ENCODE measurements around the gene SLC12A9.

Gene SLC12A9

GRCh38 chr7:100855515-100855914 lies 3.0 kb downstream of the SLC12A9 start:
- Histone ChIP-seq H3K4me2 (ENCODE audit: low read length) (no peak overlapping the region), H3K27me3 (ENCODE audit: control insufficient read depth, low read length) (no peaks in the 10 kb centered on the region), H4K20me1 (ENCODE audit: control insufficient read depth, insufficient read depth, low read depth, low read length) (0 out of 2 replicates have a peak, but pooled peaks cover 6% of the 10 kb centered on the region), H3K27ac (ENCODE audit: low read depth, low read length) (no peak overlapping the region), H3K9me3 (ENCODE audit: control insufficient read depth, insufficient read depth, low read length) (no peaks in the 10 kb centered on the region), H3K9me2 (replicated peaks; ENCODE audit: control insufficient read depth, low read length) (no peaks in the 10 kb centered on the region), H3K4me3 (ENCODE audit: low read length) (no peak overlapping the region), H3K36me3 (ENCODE audit: control insufficient read depth, low read length) (peaks cover 14% of the 10 kb centered on the region), H3K79me2 (ENCODE audit: control insufficient read depth, low read length) (peaks cover 25% of the 10 kb centered on the region), H3F3A (ENCODE audit: control insufficient read depth, insufficient read depth) (peaks cover 7% of the 10 kb centered on the region; the same call in 1 of the 2 replicates), H3K4me1 (ENCODE audit: control insufficient read depth, low read length) (peaks cover 22% of the 10 kb centered on the region)
- TF ChIP-seq EZH2phosphoT487 (IDR thresholded peaks at IDR 0.05; ENCODE audit: borderline replicate concordance, low read length) = no peak
- TF ChIP-seq CTCF (IDR thresholded peaks at IDR 0.05; ENCODE audit: low read depth, low read length, poor library complexity, severe bottlenecking) = no peak

- Histone ChIP-seq H3K9me2 (replicated peaks; ENCODE audit: control insufficient read depth, low read length) (no peaks in the 10 kb centered on the region), H3K4me3 (ENCODE audit: low read length) (no peak overlapping the region), H3K36me3 (ENCODE audit: control insufficient read depth, low read length) (peaks cover 20% of the 10 kb centered on the region), H3K9me3 (ENCODE audit: control insufficient read depth, insufficient read depth, low read length) (no peaks in the 10 kb centered on the region), H4K20me1 (ENCODE audit: control insufficient read depth, insufficient read depth, low read depth, low read length) (0 out of 2 replicates have a peak, but pooled peaks cover 6% of the 10 kb centered on the region), H3K27me3 (ENCODE audit: control insufficient read depth, low read length) (no peaks in the 10 kb centered on the region), H3K4me2 (ENCODE audit: low read length) (no peak overlapping the region), H3K79me2 (ENCODE audit: control insufficient read depth, low read length) (peaks cover 25% of the 10 kb centered on the region), H3K27ac (ENCODE audit: low read depth, low read length) (no peak overlapping the region), H3F3A (ENCODE audit: control insufficient read depth, insufficient read depth) (peaks cover 5% of the 10 kb centered on the region; the same call in 1 of the 2 replicates), H3K4me1 (ENCODE audit: control insufficient read depth, low read length) (peaks cover 24% of the 10 kb centered on the region)
- TF ChIP-seq CTCF (IDR thresholded peaks at IDR 0.05; ENCODE audit: low read depth, low read length, poor library complexity, severe bottlenecking) (no peak), EZH2phosphoT487 (IDR thresholded peaks at IDR 0.05; ENCODE audit: borderline replicate concordance, low read length) (no peak)
These were observed 4.4 kb downstream of the SLC12A9 start for GRCh38 chr7:100856871-100857282.

GRCh38 chr7:100859856-100860255 lies 7.3 kb downstream of the SLC12A9 start:
- H3F3A ChIP-seq (ENCODE audit: control insufficient read depth, insufficient read depth) = 0 out of 2 replicates have a peak, but pooled peaks cover 2% of the 10 kb centered on the region
- peaks cover 18% of the 10 kb centered on the region for H3K36me3 ChIP-seq (ENCODE audit: control insufficient read depth, low read length)

GRCh38 chr7:100860702-100861615 lies 8.4 kb downstream of the SLC12A9 start:
- H3K79me2 ChIP-seq (ENCODE audit: control insufficient read depth, low read length) = no peaks in the 10 kb centered on the region
- no peak overlapping the region for H3K27ac ChIP-seq (ENCODE audit: low read depth, low read length)
- peaks cover 14% of the 10 kb centered on the region for H3K4me1 ChIP-seq (ENCODE audit: control insufficient read depth, low read length)
- H3K9me2 ChIP-seq (replicated peaks; ENCODE audit: control insufficient read depth, low read length) = no peaks in the 10 kb centered on the region
- H3K36me3 ChIP-seq (ENCODE audit: control insufficient read depth, low read length) = peaks cover 18% of the 10 kb centered on the region
- H3K4me3 ChIP-seq (ENCODE audit: low read length) = no peak overlapping the region
- TF ChIP-seq CTCF (IDR thresholded peaks at IDR 0.05; ENCODE audit: low read depth, low read length, poor library complexity, severe bottlenecking) (no peak), EZH2phosphoT487 (IDR thresholded peaks at IDR 0.05; ENCODE audit: borderline replicate concordance, low read length) (no peak)
- H3F3A ChIP-seq (ENCODE audit: control insufficient read depth, insufficient read depth) = 0 out of 2 replicates have a peak, but pooled peaks cover 4% of the 10 kb centered on the region
- no peaks in the 10 kb centered on the region for H3K9me3 ChIP-seq (ENCODE audit: control insufficient read depth, insufficient read depth, low read length)
- H3K4me2 ChIP-seq (ENCODE audit: low read length) = peak overlapping the region; percentile 2; the same call in 1 of the 2 replicates
- H3K27me3 ChIP-seq (ENCODE audit: control insufficient read depth, low read length) = no peaks in the 10 kb centered on the region
- H4K20me1 ChIP-seq (ENCODE audit: control insufficient read depth, insufficient read depth, low read depth, low read length) = no peaks in the 10 kb centered on the region

More at GRCh38 chr7:100859856-100860255, 7.3 kb downstream of the SLC12A9 start:
- H3K4me2 ChIP-seq (ENCODE audit: low read length) = no peak overlapping the region
- no peaks in the 10 kb centered on the region for H3K9me2 ChIP-seq (replicated peaks; ENCODE audit: control insufficient read depth, low read length)
- no peak overlapping the region for H3K27ac ChIP-seq (ENCODE audit: low read depth, low read length)
- H4K20me1 ChIP-seq (ENCODE audit: control insufficient read depth, insufficient read depth, low read depth, low read length) = 0 out of 2 replicates have a peak, but pooled peaks cover 2% of the 10 kb centered on the region
- peaks cover 5% of the 10 kb centered on the region; the same call in 1 of the 2 replicates for H3K79me2 ChIP-seq (ENCODE audit: control insufficient read depth, low read length)
- H3K4me3 ChIP-seq (ENCODE audit: low read length) = no peak overlapping the region
- no peaks in the 10 kb centered on the region for H3K9me3 ChIP-seq (ENCODE audit: control insufficient read depth, insufficient read depth, low read length)
- H3K27me3 ChIP-seq (ENCODE audit: control insufficient read depth, low read length) = no peaks in the 10 kb centered on the region
- H3K4me1 ChIP-seq (ENCODE audit: control insufficient read depth, low read length) = peaks cover 10% of the 10 kb centered on the region
- TF ChIP-seq EZH2phosphoT487 (IDR thresholded peaks at IDR 0.05; ENCODE audit: borderline replicate concordance, low read length) = no peak
